Caco-2 (cell line): ENCODE data around the gene TMEM233. TPM values are rescaled to one million over a fixed set of nuclear protein-coding genes. Genes with fewer than 3 reads are reported as not detected.
"Not testable (repeated sequence)": the region's sequence is repeated elsewhere in the genome, so short reads cannot be mapped to it uniquely, and the experiment has no call there.

Experiments used
- BruUV-seq: library from RNA; stranded (reverse); fragments of 400-500 nt; replicated peaks from 2 replicates; lab custom pipeline; 2021; lab: Mats Ljungman, UMichigan
- CTCF ChIA-PET: fragments of 300-600 bp; sonication (Branson Sonifier 250); formaldehyde crosslinking; loops from one replicate; lab custom pipeline; 2022; ENCODE audit warnings: antibody characterized with exemption; lab: Charles Lee
- POLR2A ChIA-PET: fragments of 300-600 bp; sonication (Branson Sonifier 250); formaldehyde crosslinking; loops from one replicate; lab custom pipeline; 2022; ENCODE audit warnings: antibody characterized with exemption; lab: Charles Lee
- DNase-seq, 2 experiments: peaks; one replicate each; pipeline versions ENCODE4 v3.0.0 to v3.0.0-alpha.2; 2020 to 2022
- H3K27me3 ChIP-seq: replicated peaks from 2 replicates; pipeline ENCODE4 v1.6.0; 2011; ENCODE audit warnings: low read length; ENCODE audit not compliant: control insufficient read depth, insufficient read depth
- H3K36me3 ChIP-seq: 2 replicates; pipeline ENCODE4 v1.5.1; 2011; ENCODE audit warnings: low read length; ENCODE audit not compliant: control insufficient read depth, insufficient read depth
- H3K4me1 ChIP-seq: fragments of 250-450 bp; sonication (Bioruptor Pico); 2 replicates; pipeline ENCODE4 v1.5.1; 2020; ENCODE audit warnings: mild to moderate bottlenecking
- H3K4me3 ChIP-seq: 2 replicates; pipeline ENCODE4 v1.5.1; 2011; ENCODE audit warnings: low read depth, mild to moderate bottlenecking, control low read depth, low read length
- H3K9me3 ChIP-seq: fragments of 250-450 bp; sonication (Bioruptor Pico); 2 replicates; pipeline ENCODE4 v1.5.1; 2020; ENCODE audit warnings: mild to moderate bottlenecking, moderate library complexity
- H3K27ac Mint-ChIP-seq: one replicate; pipeline ENCODE4 v1.8.0; 2022; ENCODE audit warnings: mixed read lengths; ENCODE audit not compliant: unreplicated experiment
- H3K27me3 Mint-ChIP-seq: one replicate; pipeline ENCODE4 v1.8.0; 2022; ENCODE audit warnings: mixed read lengths; ENCODE audit not compliant: insufficient read depth, unreplicated experiment
- H3K36me3 Mint-ChIP-seq: one replicate; pipeline ENCODE4 v1.8.0; 2022; ENCODE audit warnings: mild to moderate bottlenecking, mixed read lengths; ENCODE audit not compliant: insufficient read depth, unreplicated experiment
- H3K4me1 Mint-ChIP-seq: one replicate; pipeline ENCODE4 v1.8.0; 2022; ENCODE audit warnings: low read depth, mixed read lengths; ENCODE audit not compliant: unreplicated experiment
- H3K4me3 Mint-ChIP-seq: one replicate; pipeline ENCODE4 v1.8.0; 2022; ENCODE audit warnings: mild to moderate bottlenecking, moderate library complexity, mixed read lengths; ENCODE audit not compliant: unreplicated experiment
- H3K9me3 Mint-ChIP-seq: one replicate; pipeline ENCODE4 v1.8.0; 2022; ENCODE audit warnings: mixed read lengths; ENCODE audit not compliant: unreplicated experiment
- CTCF ChIP-seq, 2 experiments: fragments of 200-600 bp in 1 of 2; IDR thresholded peaks; 1 replicate in 1 of 2; 2 replicates in 1 of 2; pipeline versions ENCODE4 v1.5.1 to v1.8.0; 2011 to 2022; ENCODE audit warnings: antibody characterized with exemption in 1 of 2, control low read depth in 1 of 2, inconsistent platforms in 1 of 2, low read depth in 1 of 2, low read length in 1 of 2, mild to moderate bottlenecking in 1 of 2, moderate library complexity in 1 of 2; ENCODE audit not compliant: insufficient read depth in 1 of 2, severe bottlenecking in 1 of 2, unreplicated experiment in 1 of 2
- intact Hi-C: fragments of 100-400 bp; cut with micrococcal nuclease; formaldehyde crosslinking; loops from one replicate; pipeline ENCODE4 v1.10.0; 2022; ENCODE audit not compliant: unreplicated experiment
- total RNA-seq: library from RNA; stranded (reverse); gene quantifications from 2 replicates; pipeline ENCODE4 v1.2.3, GENCODE V29; 2022

The TMEM233 gene
- total RNA-seq, 1 experiment from 2014 or later, result not detected

DNA sequence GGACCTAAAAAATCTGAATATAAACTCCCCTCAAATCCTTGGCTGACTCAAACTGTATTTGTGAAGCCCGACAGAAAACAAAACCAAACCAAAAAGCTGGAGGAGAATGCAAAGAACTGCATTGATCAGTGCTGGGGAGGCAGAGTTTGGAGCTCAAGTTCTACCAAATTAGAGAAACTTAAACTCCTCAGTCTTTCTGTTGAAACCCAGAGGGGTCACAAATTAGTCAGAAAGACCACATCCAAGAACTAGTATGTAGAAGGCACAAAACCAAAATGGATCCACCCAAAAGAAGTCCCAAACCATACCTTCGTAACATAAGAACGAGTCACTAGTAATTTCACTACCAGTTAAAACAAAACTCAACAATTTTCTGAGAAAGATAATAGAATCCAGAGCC lies 59.1 kb downstream of the TMEM233 start:
- BruUV-seq, result no TSS peak
- intact Hi-C loops, result no loop called here

DNA sequence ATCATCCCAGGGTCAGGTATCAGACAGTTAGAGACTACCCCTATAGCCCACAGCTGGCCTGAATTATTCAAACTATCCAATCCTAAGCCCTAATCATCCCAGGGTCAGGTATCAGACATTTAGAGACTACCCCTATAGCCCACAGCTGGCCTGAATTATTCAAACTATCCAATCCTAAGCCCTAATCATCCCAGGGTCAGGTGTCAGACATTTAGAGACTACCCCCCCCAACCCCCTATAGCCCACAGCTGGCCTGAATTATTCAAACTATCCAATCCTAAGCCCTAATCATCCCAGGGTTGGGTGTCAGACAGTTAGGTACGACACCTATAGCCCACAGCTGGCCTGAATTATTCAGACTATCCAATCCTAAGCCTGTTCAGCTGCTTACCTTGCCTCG lies 63.4 kb downstream of the TMEM233 start:
- POLR2A ChIA-PET, H3K36me3 Mint-ChIP-seq, H3K9me3 ChIP-seq, CTCF ChIA-PET, H3K27ac Mint-ChIP-seq, BruUV-seq, H3K4me3 ChIP-seq, H3K4me1 ChIP-seq, DNase-seq, H3K27me3 Mint-ChIP-seq, H3K27me3 ChIP-seq, H3K4me3 Mint-ChIP-seq, H3K4me1 Mint-ChIP-seq, H3K36me3 ChIP-seq: not testable (repeated sequence)
- intact Hi-C loops, result loop anchor here (5.0 kb wide), 1 partner anchor 245 kb away; no protein-coding TSS in a partner anchor
- H3K9me3 Mint-ChIP-seq, result peaks cover 15% of the 10 kb centered on the region

More for the DNA sequence above, 59.1 kb downstream of the TMEM233 start:
- Histone ChIP-seq H3K36me3 (no peaks in the 10 kb centered on the region), H3K27me3 (no peaks in the 10 kb centered on the region), H3K4me1 (no peaks in the 10 kb centered on the region), H3K4me3 (no peak overlapping the region), H3K9me3 (no peaks in the 10 kb centered on the region; the same call in 1 of the 2 replicates)
- Mint-ChIP-seq H3K4me3 (no peak overlapping the region), H3K27ac (no peak overlapping the region), H3K4me1 (no peaks in the 10 kb centered on the region), H3K9me3 (peaks cover 15% of the 10 kb centered on the region), H3K36me3 (no peaks in the 10 kb centered on the region), H3K27me3 (no peaks in the 10 kb centered on the region)
- no peak for TF ChIP-seq CTCF (IDR thresholded peaks at IDR 0.05; ENCODE audit: insufficient read depth in 1 of 2, low read depth in 1 of 2, low read length in 1 of 2, severe bottlenecking in 1 of 2, unreplicated experiment in 1 of 2)
- POLR2A ChIA-PET, result no interaction called here
- CTCF ChIA-PET, result no interaction called here
- no peak for DNase-seq

- H3K27me3 ChIP-seq, H3K9me3 ChIP-seq, H3K4me1 Mint-ChIP-seq, POLR2A ChIA-PET, H3K36me3 ChIP-seq, H3K36me3 Mint-ChIP-seq, BruUV-seq, H3K4me3 Mint-ChIP-seq, H3K27me3 Mint-ChIP-seq, H3K27ac Mint-ChIP-seq, H3K4me1 ChIP-seq, H3K4me3 ChIP-seq: not testable (repeated sequence)
- peak in 1 of 2 experiments; percentile 12 for TF ChIP-seq CTCF (IDR thresholded peaks at IDR 0.05; ENCODE audit: insufficient read depth in 1 of 2, low read depth in 1 of 2, low read length in 1 of 2, severe bottlenecking in 1 of 2, unreplicated experiment in 1 of 2)
- intact Hi-C loops, result loop anchor here (1.0 to 5.0 kb wide), 2 partner anchors 123 to 244 kb away; no protein-coding TSS in a partner anchor
- peak in 1 of 2 experiments; percentile 17 for DNase-seq
- peaks cover 10% of the 10 kb centered on the region for H3K9me3 Mint-ChIP-seq
- CTCF ChIA-PET, result interaction anchor here (0.7 to 1.4 kb wide), 4 partner anchors 9 to 122 kb away, joined by 4 to 16 read pairs (median 8); partner anchors contain the start of gene PRKAB1
These were observed 64.6 kb downstream of the TMEM233 start for GRCh38 chr12:119658166-119658565.
